Spleen (tissue), 7 donors: ENCODE results near the gene PDE2A.

Experiments
- POLR2A ChIP-seq, 3 donors: fragments of 450-650 bp; IDR thresholded peaks; one replicate each; pipeline ENCODE4 v1.5.1; 2017; ENCODE audit warnings: antibody characterized with exemption in 3 of 3, mild to moderate bottlenecking in 1 of 3
- POLR2AphosphoS5 ChIP-seq, 3 donors: sonication (generic); formaldehyde crosslinking; IDR thresholded peaks; one replicate each; pipeline ENCODE4 v1.5.1; 2017; ENCODE audit warnings: antibody characterized with exemption in 3 of 3
- TF ChIP-seq, protein P1 (sequence below), 11 experiments: fragments of 200-600 bp in 7 of 11; fragments of 450-650 bp in 4 of 11; sonication (generic) in 4 of 11; IDR thresholded peaks in 8 of 11; conservative IDR thresholded peaks in 3 of 11; 1 replicate in 7 of 11; 2 replicates in 4 of 11; pipeline versions ENCODE4 v1.4.0 to v1.8.0; 2016 to 2021; ENCODE audit warnings: antibody characterized with exemption in 11 of 11, inconsistent platforms in 4 of 11, mild to moderate bottlenecking in 1 of 11
- donor health status: DM: no; HTN: no; CAD: no; lungs with moderate emphysema.
- donor health status: DM: no; HTN: no; CAD: no.
- donor health status: DM: no; HTN: no; CAD: no.

GRCh38 chr11:72718101-72718501 is 43.9 kb upstream of the PDE2A start:
- no peak for TF ChIP-seq POLR2A (IDR thresholded peaks at IDR 0.05)
- TF ChIP-seq, protein P1, sequence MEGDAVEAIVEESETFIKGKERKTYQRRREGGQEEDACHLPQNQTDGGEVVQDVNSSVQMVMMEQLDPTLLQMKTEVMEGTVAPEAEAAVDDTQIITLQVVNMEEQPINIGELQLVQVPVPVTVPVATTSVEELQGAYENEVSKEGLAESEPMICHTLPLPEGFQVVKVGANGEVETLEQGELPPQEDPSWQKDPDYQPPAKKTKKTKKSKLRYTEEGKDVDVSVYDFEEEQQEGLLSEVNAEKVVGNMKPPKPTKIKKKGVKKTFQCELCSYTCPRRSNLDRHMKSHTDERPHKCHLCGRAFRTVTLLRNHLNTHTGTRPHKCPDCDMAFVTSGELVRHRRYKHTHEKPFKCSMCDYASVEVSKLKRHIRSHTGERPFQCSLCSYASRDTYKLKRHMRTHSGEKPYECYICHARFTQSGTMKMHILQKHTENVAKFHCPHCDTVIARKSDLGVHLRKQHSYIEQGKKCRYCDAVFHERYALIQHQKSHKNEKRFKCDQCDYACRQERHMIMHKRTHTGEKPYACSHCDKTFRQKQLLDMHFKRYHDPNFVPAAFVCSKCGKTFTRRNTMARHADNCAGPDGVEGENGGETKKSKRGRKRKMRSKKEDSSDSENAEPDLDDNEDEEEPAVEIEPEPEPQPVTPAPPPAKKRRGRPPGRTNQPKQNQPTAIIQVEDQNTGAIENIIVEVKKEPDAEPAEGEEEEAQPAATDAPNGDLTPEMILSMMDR (IDR thresholded peaks at IDR 0.05 in 8 of 11, conservative IDR thresholded peaks at IDR 0.05 in 3 of 11) = no peak
- TF ChIP-seq POLR2AphosphoS5 (IDR thresholded peaks at IDR 0.05) = peak in 2 of 3 donors; percentile 21 to 38
